ENCODE data around the gene RAI1. TPM values are rescaled to one million over a fixed set of nuclear protein-coding genes. Genes with fewer than 3 reads are reported as not detected.

Gene RAI1
- total RNA-seq, 4 donors from 2014 or later, result 20.3 to 46.1 (median 30.4) TPM

GRCh38 chr17:17801800-17802481 lies 120.7 kb downstream of the RAI1 start:
- no peak for DNase-seq (ENCODE audit: low spot score in 2 of 2)
- H3K9me3 ChIP-seq, result no peaks in the 10 kb centered on the region
- no peak overlapping the region for H3K4me3 ChIP-seq
- peaks cover 30% of the 10 kb centered on the region for H3K36me3 ChIP-seq
- H3K4me1 ChIP-seq, result peaks cover 7% of the 10 kb centered on the region
- 82% methylated on average over 9 of the region's 13 CpGs for WGBS
- TF ChIP-seq, protein P1, sequence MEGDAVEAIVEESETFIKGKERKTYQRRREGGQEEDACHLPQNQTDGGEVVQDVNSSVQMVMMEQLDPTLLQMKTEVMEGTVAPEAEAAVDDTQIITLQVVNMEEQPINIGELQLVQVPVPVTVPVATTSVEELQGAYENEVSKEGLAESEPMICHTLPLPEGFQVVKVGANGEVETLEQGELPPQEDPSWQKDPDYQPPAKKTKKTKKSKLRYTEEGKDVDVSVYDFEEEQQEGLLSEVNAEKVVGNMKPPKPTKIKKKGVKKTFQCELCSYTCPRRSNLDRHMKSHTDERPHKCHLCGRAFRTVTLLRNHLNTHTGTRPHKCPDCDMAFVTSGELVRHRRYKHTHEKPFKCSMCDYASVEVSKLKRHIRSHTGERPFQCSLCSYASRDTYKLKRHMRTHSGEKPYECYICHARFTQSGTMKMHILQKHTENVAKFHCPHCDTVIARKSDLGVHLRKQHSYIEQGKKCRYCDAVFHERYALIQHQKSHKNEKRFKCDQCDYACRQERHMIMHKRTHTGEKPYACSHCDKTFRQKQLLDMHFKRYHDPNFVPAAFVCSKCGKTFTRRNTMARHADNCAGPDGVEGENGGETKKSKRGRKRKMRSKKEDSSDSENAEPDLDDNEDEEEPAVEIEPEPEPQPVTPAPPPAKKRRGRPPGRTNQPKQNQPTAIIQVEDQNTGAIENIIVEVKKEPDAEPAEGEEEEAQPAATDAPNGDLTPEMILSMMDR (IDR thresholded peaks at IDR 0.05), result no peak
- TF ChIP-seq EP300 (IDR thresholded peaks at IDR 0.05), result no peak
- no peaks in the 10 kb centered on the region for H3K27me3 ChIP-seq
- H3K27ac ChIP-seq, result no peak overlapping the region

DNA sequence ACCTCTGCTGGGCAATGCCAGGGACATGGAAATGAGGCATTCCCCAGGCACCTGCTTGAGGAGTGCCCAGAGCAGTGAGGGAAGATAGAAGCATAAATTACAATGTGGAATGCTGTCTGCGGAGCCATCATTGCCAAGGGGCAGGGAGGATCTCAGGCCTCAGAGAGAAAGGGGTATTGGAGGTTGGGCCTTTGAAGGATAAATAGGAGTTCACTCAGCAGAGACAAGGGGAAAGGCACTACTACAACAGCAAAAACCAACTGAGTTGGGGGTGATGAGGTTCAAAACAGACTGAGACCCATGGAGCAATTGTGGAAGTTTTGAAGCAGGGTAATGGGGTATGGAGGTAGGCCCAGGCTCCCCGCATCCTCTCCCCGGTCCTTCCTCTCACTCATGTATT lies 122.7 kb downstream of the RAI1 start:
- H3K36me3 ChIP-seq, result peaks cover 9% of the 10 kb centered on the region
- no peaks in the 10 kb centered on the region for H3K27me3 ChIP-seq
- peaks cover 22% of the 10 kb centered on the region for H3K4me1 ChIP-seq
- TF ChIP-seq EP300 (IDR thresholded peaks at IDR 0.05), result no peak
- TF ChIP-seq, protein P1 (IDR thresholded peaks at IDR 0.05), result no peak
- TF ChIP-seq POLR2AphosphoS5 (IDR thresholded peaks at IDR 0.05), result no peak
- TF ChIP-seq POLR2A (IDR thresholded peaks at IDR 0.05), result no peak
- no peak overlapping the region for H3K4me3 ChIP-seq
- no peak for DNase-seq (ENCODE audit: low spot score in 2 of 2)
- no peak overlapping the region for H3K27ac ChIP-seq
- WGBS, result 86% methylated on average over 3 of the region's 3 CpGs
- H3K9me3 ChIP-seq, result no peaks in the 10 kb centered on the region

DNA sequence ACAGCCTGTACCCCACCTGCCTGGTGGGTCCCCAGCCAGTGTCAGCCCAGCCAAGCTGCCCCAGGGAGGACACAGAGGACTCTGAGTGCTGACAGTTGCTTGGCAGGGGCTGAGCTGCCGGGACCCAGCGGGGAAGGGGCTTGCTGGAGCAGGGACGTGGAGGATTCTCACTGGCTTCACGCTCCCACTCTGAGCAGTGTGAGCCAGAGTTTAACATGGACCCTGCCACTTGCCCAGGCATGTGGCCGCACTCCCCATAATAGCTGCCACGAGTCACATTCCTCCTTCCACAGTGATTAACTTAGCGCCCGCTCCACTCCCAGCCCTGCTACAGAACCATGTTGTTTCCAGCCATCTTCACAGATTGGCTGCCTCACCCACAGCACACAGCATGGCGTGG lies 124.3 kb downstream of the RAI1 start:
- no peak overlapping the region for H3K27ac ChIP-seq
- no peak for DNase-seq (ENCODE audit: low spot score in 2 of 2)
- H3K4me3 ChIP-seq, result no peak overlapping the region
- TF ChIP-seq EP300 (IDR thresholded peaks at IDR 0.05) (no peak), POLR2A (IDR thresholded peaks at IDR 0.05) (no peak), POLR2AphosphoS5 (IDR thresholded peaks at IDR 0.05) (no peak)
- TF ChIP-seq, protein P1 (IDR thresholded peaks at IDR 0.05), result no peak
- H3K27me3 ChIP-seq, result no peaks in the 10 kb centered on the region
- peaks cover 38% of the 10 kb centered on the region for H3K4me1 ChIP-seq
- no peaks in the 10 kb centered on the region for H3K9me3 ChIP-seq
- no peaks in the 10 kb centered on the region for H3K36me3 ChIP-seq
- 60% methylated on average over 5 of the region's 9 CpGs for WGBS

GRCh38 chr17:17806035-17806434 lies 124.8 kb downstream of the RAI1 start:
- H3K36me3 ChIP-seq, result no peaks in the 10 kb centered on the region
- no peak for DNase-seq (ENCODE audit: low spot score in 2 of 2)
- no peak overlapping the region for H3K4me3 ChIP-seq
- H3K27ac ChIP-seq, result no peak overlapping the region
- H3K27me3 ChIP-seq, result no peaks in the 10 kb centered on the region
- WGBS, result 93% methylated on average over 4 of the region's 4 CpGs
- H3K4me1 ChIP-seq, result peaks cover 42% of the 10 kb centered on the region
- H3K9me3 ChIP-seq, result no peaks in the 10 kb centered on the region
- TF ChIP-seq POLR2A (IDR thresholded peaks at IDR 0.05) (no peak), EP300 (IDR thresholded peaks at IDR 0.05) (no peak), POLR2AphosphoS5 (IDR thresholded peaks at IDR 0.05) (no peak)
- TF ChIP-seq, protein P1 (IDR thresholded peaks at IDR 0.05), result no peak

GRCh38 chr17:17806611-17807274 lies 125.5 kb downstream of the RAI1 start:
- H3K27me3 ChIP-seq, result no peaks in the 10 kb centered on the region
- H3K36me3 ChIP-seq, result no peaks in the 10 kb centered on the region
- H3K27ac ChIP-seq, result no peak overlapping the region
- TF ChIP-seq POLR2AphosphoS5 (IDR thresholded peaks at IDR 0.05) (no peak), POLR2A (IDR thresholded peaks at IDR 0.05) (no peak), EP300 (IDR thresholded peaks at IDR 0.05) (no peak)
- TF ChIP-seq, protein P1 (IDR thresholded peaks at IDR 0.05), result no peak
- H3K9me3 ChIP-seq, result no peaks in the 10 kb centered on the region
- WGBS, result 81% methylated on average over 15 of the region's 17 CpGs
- DNase-seq (ENCODE audit: low spot score in 2 of 2), result no peak
- H3K4me3 ChIP-seq, result no peak overlapping the region
- H3K4me1 ChIP-seq, result peaks cover 49% of the 10 kb centered on the region

Measured in suprapubic skin (tissue), 4 donors.